Measurements from ENCODE around the gene KPNA2. TPM values are rescaled to one million over a fixed set of nuclear protein-coding genes. Genes with fewer than 3 reads are reported as not detected.
"Not testable (repeated sequence)": the region's sequence is repeated elsewhere in the genome, so short reads cannot be mapped to it uniquely, and the experiment has no call there.

The KPNA2 gene
- total RNA-seq, 1 donor from 2014 or later, result 19.2 TPM

DNA sequence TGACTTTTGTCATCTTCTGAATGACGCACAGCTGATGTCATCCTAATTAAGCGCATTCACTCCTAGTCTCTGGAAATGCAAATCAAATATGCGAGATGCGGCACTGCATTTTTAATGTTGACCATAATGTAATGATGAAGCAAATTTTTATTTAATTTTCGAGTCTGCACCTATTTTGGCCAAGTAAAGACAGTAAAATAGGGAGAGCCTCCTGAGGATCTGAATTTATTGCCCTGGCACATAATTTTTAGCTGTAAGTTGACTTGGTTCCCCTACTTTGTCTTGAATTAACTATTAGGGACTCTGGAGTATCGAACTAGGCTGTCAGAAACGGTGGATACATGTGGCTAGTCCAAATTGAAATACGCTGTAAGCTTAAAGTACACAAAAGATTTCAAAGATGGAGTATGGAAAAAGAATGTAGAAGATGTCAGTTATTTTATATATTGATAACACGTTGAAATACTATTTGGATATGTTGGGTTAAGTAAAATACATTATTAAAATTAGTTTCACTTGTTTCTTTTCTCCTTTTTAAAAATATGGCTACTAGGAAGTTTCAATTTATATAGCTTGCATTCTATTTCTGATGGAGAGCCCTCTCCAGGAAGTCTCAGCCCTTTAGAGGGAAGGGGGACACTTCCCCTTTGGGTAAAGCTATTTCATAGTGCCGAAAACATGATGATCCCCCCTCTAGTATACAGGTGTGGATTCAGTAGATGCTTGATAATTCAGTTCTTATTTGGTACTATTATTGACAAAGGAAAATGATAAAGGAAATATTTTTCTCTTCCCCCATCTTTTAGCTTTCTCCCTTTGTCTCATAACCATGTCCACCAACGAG is 991 bp downstream of the KPNA2 start:
- intact Hi-C loops (cut with micrococcal nuclease), result no loop called here
- TF ChIP-seq CTCF (IDR thresholded peaks at IDR 0.05; ENCODE audit: borderline replicate concordance), result no peak
- Histone ChIP-seq H3K36me3 (peaks cover 45% of the 10 kb centered on the region), H3K9me3 (replicated peaks) (no peaks in the 10 kb centered on the region), H3K27me3 (ENCODE audit: low read depth) (no peaks in the 10 kb centered on the region), H3K4me3 (peak overlapping the region; percentile 90), H3K4me1 (peaks cover 30% of the 10 kb centered on the region), H3K27ac (replicated peaks) (peak overlapping the region; percentile 83)
- no peak for DNase-seq

DNA sequence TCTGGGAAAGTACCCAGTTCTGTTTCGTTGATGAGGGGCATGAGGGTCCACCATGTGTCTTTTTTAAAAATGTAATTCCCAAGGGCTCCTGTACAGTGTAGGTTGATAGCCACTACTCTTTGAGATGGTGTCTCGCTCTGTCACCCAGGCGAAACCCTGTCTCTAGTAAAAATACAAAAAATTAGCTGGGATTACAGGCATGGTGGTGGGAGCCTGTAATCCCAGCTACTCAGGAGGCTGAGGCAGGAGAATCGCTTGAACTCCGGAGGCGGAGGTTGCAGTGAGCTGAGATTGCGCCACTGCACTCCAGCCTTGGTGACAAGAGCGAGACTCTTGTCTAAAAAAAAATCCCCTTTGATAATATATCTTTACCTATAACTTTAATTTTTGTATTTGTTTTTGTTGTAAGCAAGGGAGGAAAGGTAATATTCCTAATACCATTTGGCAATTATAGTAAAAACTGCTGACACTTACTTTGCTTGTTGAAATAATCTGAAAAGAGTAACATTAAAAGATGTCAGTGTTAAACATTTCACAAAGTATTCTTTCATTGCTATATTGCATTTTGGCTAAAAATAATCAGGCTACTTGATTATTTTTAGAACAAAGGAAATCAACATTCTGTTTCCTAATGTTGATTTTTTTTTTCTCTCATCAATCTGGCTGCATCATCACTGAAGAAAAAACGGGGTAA is 11.8 kb downstream of the KPNA2 start:
- intact Hi-C loops (cut with micrococcal nuclease), result no loop called here
- no peaks in the 10 kb centered on the region for H3K27me3 ChIP-seq (ENCODE audit: low read depth)
- no peak for DNase-seq
- TF ChIP-seq CTCF (IDR thresholded peaks at IDR 0.05; ENCODE audit: borderline replicate concordance), result no peak
- H3K9me3 ChIP-seq (replicated peaks), result no peaks in the 10 kb centered on the region
- peaks cover 48% of the 10 kb centered on the region for H3K36me3 ChIP-seq
- H3K4me1 ChIP-seq, result peaks cover 20% of the 10 kb centered on the region
- H3K4me3 ChIP-seq, result no peak overlapping the region
- peak overlapping the region; percentile 48 for H3K27ac ChIP-seq (replicated peaks)

DNA sequence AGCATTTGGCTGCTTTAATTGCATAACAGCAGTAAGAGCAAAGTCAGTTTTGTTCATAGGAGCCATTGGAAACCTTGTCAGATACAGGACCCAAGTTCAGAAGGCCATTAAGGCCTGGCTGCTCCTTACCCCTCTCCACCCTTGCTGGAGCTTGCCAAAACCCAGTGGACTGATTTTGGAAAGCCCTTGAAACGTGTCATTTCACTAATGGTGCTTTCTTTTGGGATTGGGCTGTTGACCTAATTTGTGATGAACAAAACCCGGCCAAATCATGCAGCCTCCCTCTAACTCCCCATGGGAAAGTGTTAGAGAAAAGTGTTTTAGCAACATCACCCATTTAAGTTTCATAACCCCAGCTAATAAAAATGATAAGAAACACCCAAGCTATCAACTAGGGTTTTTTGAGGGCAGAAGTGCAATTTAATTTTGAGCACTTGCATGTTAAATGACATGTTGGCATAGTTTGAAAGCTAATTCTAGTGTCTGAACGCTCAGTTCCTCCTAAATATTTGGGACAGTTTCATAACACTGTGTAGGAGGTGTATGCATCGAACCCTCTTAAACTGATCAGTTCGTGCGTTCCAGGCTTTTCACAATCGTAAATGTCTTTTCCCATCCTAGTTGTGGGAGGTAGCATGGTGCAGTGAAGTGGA is 12.5 kb downstream of the KPNA2 start:
- H3K9me3 ChIP-seq (replicated peaks); intact Hi-C loops (cut with micrococcal nuclease); H3K4me3 ChIP-seq; H3K27me3 ChIP-seq (ENCODE audit: low read depth): not testable (repeated sequence)
- peak; percentile 25 for DNase-seq
- H3K36me3 ChIP-seq, result peaks cover 41% of the 10 kb centered on the region
- peaks cover 24% of the 10 kb centered on the region for H3K4me1 ChIP-seq
- H3K27ac ChIP-seq (replicated peaks), result peak overlapping the region; percentile 48

DNA sequence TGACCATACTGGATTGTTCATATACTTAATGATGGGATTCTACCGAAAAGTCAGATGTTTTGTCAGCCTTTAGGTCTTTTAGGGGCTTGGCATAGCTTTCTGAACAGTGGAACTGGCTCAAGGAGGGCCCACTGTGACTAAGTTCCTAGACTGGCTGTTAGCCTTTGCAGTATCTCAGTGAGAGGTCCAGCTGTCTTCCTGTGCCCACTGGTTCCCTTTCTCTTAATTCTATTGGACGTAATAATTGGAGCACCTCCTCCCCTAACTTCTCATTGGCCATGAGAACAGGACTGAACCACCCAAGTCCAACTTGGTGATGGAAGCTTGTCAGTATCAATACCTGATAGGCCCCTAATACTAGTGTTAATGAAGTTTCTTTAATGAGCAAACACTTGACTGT is 13.5 kb downstream of the KPNA2 start:
- no peaks in the 10 kb centered on the region for H3K27me3 ChIP-seq (ENCODE audit: low read depth)
- peaks cover 32% of the 10 kb centered on the region for H3K4me1 ChIP-seq
- H3K27ac ChIP-seq (replicated peaks), result peak overlapping the region; percentile 40
- DNase-seq, result no peak
- intact Hi-C loops (cut with micrococcal nuclease), result no loop called here
- TF ChIP-seq CTCF (IDR thresholded peaks at IDR 0.05; ENCODE audit: borderline replicate concordance), result no peak
- H3K36me3 ChIP-seq, result peaks cover 31% of the 10 kb centered on the region
- H3K4me3 ChIP-seq, result no peak overlapping the region
- H3K9me3 ChIP-seq (replicated peaks), result no peaks in the 10 kb centered on the region

GRCh38 chr17:68049812-68050437 is 14.4 kb downstream of the KPNA2 start:
- H3K27ac ChIP-seq (replicated peaks); H3K27me3 ChIP-seq (ENCODE audit: low read depth); DNase-seq; intact Hi-C loops (cut with micrococcal nuclease); H3K4me3 ChIP-seq; H3K9me3 ChIP-seq (replicated peaks): not testable (repeated sequence)
- Histone ChIP-seq H3K36me3 (peaks cover 22% of the 10 kb centered on the region), H3K4me1 (peaks cover 41% of the 10 kb centered on the region)

DNA sequence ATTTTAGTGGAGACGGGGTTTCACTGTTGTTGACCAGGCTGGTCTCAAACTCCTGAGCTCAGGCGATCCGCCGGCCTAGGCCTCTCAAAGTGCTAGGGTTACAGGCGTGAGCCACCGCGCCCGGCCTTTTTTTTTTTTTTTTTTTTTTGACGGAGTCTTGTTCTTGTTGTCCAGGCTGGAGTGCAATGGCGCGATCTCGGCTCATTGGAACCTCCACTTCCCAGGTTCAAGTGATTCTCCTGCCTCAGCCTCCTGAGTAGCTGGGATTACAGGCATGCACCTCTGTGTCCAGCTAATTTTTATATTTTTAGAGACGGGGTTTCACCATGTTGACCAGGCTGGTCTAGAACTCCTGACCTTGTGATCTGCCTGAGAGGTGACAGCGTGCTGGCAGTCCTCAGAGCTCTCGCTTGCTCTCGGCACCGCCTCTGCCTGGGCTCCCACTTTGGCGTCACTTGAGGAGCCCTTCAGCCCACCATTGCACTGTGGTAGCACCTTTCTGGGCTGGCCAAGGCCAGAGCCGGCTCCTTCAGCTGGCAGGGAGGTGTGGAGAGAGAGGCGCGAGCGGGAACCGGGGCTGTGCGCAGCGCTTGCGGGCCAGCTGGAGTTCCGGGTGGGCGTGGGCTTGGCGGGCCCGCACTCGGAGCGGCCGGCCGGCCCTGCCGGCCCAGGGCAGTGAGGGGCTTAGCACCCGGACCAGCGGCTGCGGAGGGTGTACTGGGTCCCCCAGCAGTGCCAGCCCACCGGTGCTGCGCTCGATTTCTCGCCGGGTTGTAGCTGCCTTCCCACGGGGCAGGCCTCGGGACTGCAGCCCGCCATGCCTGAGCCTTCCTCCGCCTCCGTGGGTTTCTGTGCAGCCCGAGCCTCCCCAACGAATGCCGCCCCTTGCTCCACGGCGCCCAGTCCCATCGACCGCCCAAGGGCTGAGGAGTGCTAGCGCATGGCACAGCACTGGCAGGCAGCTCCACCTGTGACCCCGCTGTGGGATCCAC is 16.1 kb downstream of the KPNA2 start:
- DNase-seq; H3K9me3 ChIP-seq (replicated peaks); H3K36me3 ChIP-seq; H3K27me3 ChIP-seq (ENCODE audit: low read depth); intact Hi-C loops (cut with micrococcal nuclease); H3K4me3 ChIP-seq: not testable (repeated sequence)
- Histone ChIP-seq H3K4me1 (peaks cover 48% of the 10 kb centered on the region), H3K27ac (replicated peaks) (peak overlapping the region; percentile 89)
